ENCODE results near the gene LRRN4CL. TPM values are rescaled to one million over a fixed set of nuclear protein-coding genes. Genes with fewer than 3 reads are reported as not detected.

The LRRN4CL gene
- total and polyA plus RNA-seq, 9 of the 15 experiments (the other 6 are each of a cell fraction or from before 2014, with no cell fraction given): 0.03 to 0.11 (median 0.05) TPM; not detected in 4

DNA sequence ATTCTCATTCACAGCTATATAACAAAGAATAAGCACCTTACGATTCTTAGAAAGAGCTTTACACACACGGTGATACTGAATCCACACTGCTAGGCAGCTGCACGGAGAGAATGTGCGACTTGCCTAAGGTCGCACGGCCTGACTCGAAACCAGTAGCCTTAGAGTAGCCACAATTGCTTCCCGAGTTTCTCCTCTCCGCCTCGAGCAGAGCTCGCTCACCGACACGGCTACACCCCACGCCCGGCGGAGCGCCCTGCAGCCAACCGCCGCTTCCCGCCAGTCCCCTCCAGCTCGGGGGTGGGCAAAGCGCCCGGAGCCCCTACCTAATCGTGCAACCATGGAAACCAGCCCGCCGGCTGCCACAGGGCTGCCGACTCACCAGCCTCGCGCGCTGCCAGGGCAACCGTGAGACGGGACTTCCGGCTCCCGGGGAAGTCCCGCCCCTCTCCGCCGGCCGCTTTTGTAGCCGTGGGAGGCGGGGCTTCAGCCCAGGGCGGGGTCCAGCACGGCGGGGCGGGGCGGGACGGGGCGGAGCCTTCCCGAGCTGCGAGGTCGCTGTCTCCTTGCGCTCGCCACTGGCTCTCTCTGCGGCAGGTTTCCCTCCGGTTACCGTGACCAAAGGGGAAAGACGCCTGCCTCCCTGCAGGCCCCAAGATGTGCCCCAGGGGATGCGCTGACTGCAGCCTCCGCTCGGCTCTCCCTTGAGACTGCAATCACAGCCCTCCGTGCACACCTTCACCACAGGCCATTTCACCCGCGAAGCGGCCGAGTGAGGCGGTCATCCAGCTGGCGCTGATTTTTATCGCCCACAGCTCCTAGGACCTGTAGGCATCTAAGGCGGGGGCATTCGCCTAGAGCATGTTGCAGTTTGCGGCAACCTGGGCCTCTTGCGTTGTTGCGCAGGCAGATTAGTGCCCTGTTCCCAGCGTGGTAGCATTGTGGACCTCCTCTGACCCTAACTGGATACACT, 16.8 kb upstream of the LRRN4CL start (continued):
- TF ChIP-seq USF2 (CRISPR knock-in tag; IDR thresholded peaks at IDR 0.05): no peak
- no peak for TF ChIP-seq ZNF134 (CRISPR knock-in tag; conservative IDR thresholded peaks at IDR 0.05)
- TF ChIP-seq MXI1 (IDR thresholded peaks at IDR 0.05; ENCODE audit: low read depth, low read length): peak; percentile 83
- TF ChIP-seq ZFP91 (CRISPR knock-in tag; IDR thresholded peaks at IDR 0.05): no peak
- TF ChIP-seq BRF1 (IDR thresholded peaks at IDR 0.05; ENCODE audit: borderline replicate concordance, extremely low read depth, insufficient read length): no peak
- peak; percentile 69 for TF ChIP-seq L3MBTL2 (IDR thresholded peaks at IDR 0.05)
- no peak for TF ChIP-seq SRSF1 (IDR thresholded peaks at IDR 0.05; ENCODE audit: low read depth, low read length)
- TF ChIP-seq SNAPC5 (CRISPR knock-in tag; IDR thresholded peaks at IDR 0.05): no peak
- no peak for TF ChIP-seq ARID2 (IDR thresholded peaks at IDR 0.05)
- no peak for TF ChIP-seq ZNF644 (tag; IDR thresholded peaks at IDR 0.05; ENCODE audit: low read depth)
- TF ChIP-seq NR1H2 (CRISPR knock-in tag; IDR thresholded peaks at IDR 0.05): peak; percentile 0; the same call in 1 of the 2 replicates
- no peak for TF ChIP-seq CBX1 (IDR thresholded peaks at IDR 0.05; ENCODE audit: low read depth)
- no peak for TF ChIP-seq CBX2 (IDR thresholded peaks at IDR 0.05; ENCODE audit: insufficient read depth, low read length, poor library complexity, severe bottlenecking)
- no peak for TF ChIP-seq ARNT (IDR thresholded peaks at IDR 0.05)
- no peak for TF ChIP-seq TGIF2 (CRISPR knock-in tag; IDR thresholded peaks at IDR 0.05)
- TF ChIP-seq SRSF7 (optimal IDR thresholded peaks at IDR 0.05; ENCODE audit: low read depth, low read length): no peak
- peak in 1 of 2 experiments; percentile 88; a peak in 2 of 4 replicates for TF ChIP-seq HDAC1 (IDR thresholded peaks at IDR 0.05)
- TF ChIP-seq CCAR2 (IDR thresholded peaks at IDR 0.05; ENCODE audit: low read depth, low read length): no peak
- TF ChIP-seq IFI16 (CRISPR knock-in tag; IDR thresholded peaks at IDR 0.05): no peak
- no peak for TF ChIP-seq ZKSCAN3 (CRISPR knock-in tag; IDR thresholded peaks at IDR 0.05)
- TF ChIP-seq RBM22 (IDR thresholded peaks at IDR 0.05; ENCODE audit: low read depth, low read length, poor library complexity, severe bottlenecking): peak; percentile 94
- no peak for TF ChIP-seq ZNF280A (IDR thresholded peaks at IDR 0.05; ENCODE audit: low read depth, partially characterized antibody)
- no peak for TF ChIP-seq TARDBP (IDR thresholded peaks at IDR 0.05)
- no peak for TF ChIP-seq PREB (CRISPR knock-in tag; IDR thresholded peaks at IDR 0.05)

All from K562 (cell line).